Coronary artery (tissue), 2 donors: ENCODE results near the gene MYH3.

Experiments used
- DNase-seq: peaks from one replicate; pipeline ENCODE4 v3.0.0-alpha.2; 2017; ENCODE audit warnings: low spot score
- H3K27ac ChIP-seq, 2 donors: fragments of 200-600 bp; sonication (generic); one replicate each; pipeline ENCODE4 v1.5.1; 2016 to 2019
- H3K4me3 ChIP-seq: fragments of 200-600 bp; sonication (generic); 2 replicates; pipeline ENCODE4 v1.5.1; 2016; ENCODE audit warnings: mild to moderate bottlenecking, moderate library complexity
- TF ChIP-seq, protein P1 (sequence below): fragments of 200-600 bp; sonication (generic); IDR thresholded peaks from one replicate; pipeline ENCODE4 v1.5.1; 2019; ENCODE audit warnings: antibody characterized with exemption

MYH3 gene

DNA sequence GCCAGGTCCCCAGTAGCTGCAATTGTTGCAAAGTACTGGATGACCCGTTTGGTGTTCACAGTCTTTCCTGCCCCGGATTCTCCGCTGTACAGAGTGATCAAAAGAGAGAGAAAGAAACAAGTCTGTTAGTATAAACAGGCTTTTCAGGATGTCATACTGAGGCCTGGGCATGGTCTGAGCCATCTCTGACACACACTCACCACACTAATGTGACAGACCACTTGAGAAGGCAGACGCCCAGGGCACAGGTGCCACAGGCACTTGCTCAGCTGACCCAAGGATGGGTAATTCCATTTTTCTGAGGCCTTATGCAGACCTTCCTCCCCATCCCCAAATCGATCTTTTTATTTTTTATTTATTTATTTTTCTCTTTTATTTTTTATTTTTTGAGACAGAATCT is 7.5 kb downstream of the MYH3 start:
- TF ChIP-seq, protein P1, sequence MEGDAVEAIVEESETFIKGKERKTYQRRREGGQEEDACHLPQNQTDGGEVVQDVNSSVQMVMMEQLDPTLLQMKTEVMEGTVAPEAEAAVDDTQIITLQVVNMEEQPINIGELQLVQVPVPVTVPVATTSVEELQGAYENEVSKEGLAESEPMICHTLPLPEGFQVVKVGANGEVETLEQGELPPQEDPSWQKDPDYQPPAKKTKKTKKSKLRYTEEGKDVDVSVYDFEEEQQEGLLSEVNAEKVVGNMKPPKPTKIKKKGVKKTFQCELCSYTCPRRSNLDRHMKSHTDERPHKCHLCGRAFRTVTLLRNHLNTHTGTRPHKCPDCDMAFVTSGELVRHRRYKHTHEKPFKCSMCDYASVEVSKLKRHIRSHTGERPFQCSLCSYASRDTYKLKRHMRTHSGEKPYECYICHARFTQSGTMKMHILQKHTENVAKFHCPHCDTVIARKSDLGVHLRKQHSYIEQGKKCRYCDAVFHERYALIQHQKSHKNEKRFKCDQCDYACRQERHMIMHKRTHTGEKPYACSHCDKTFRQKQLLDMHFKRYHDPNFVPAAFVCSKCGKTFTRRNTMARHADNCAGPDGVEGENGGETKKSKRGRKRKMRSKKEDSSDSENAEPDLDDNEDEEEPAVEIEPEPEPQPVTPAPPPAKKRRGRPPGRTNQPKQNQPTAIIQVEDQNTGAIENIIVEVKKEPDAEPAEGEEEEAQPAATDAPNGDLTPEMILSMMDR = no peak
- no peak for DNase-seq
- Histone ChIP-seq H3K4me3 (no peak overlapping the region), H3K27ac (no peak overlapping the region)

DNA sequence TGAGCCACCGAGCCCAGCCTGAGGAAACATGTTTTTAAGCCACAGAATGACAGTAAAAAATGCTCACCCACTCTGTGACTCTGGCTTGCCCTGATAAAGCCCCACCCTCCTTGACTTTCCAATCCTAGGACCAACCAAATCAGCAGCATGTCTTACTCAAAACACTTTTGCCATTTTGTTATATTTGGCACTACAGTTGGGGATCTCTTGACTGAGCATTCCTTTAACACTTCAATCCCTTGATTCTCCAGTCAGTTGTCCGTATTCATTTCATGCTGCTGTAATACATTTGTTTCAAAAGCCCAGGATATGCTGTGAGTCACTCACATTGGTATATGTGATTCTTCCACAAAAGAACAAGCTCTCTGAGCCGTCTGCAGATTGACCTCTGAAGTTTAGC is 8.2 kb downstream of the MYH3 start:
- H3K27ac ChIP-seq = no peak overlapping the region
- TF ChIP-seq, protein P1 = no peak
- H3K4me3 ChIP-seq = no peak overlapping the region
- DNase-seq = no peak

DNA sequence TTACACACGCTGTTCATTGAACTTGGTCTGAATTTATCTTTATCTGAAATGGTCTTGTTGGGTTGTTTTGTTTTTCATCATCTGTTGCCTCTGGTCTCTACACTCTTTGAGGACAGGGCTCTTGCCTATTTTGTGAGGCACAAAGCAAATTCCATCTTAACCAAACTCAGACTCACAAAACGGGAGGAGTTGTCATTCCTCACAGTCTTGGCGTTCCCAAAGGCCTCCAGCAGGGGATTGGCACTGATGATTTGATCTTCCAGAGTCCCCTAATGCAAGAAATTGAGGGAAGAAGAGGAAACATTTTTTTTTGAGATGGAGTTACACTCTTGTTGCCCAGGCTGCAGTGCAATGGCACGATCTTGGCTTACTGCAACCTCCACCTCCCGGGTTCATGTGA is 8.7 kb downstream of the MYH3 start:
- TF ChIP-seq, protein P1 = no peak
- Histone ChIP-seq H3K4me3 (no peak overlapping the region), H3K27ac (no peak overlapping the region)
- no peak for DNase-seq

DNA sequence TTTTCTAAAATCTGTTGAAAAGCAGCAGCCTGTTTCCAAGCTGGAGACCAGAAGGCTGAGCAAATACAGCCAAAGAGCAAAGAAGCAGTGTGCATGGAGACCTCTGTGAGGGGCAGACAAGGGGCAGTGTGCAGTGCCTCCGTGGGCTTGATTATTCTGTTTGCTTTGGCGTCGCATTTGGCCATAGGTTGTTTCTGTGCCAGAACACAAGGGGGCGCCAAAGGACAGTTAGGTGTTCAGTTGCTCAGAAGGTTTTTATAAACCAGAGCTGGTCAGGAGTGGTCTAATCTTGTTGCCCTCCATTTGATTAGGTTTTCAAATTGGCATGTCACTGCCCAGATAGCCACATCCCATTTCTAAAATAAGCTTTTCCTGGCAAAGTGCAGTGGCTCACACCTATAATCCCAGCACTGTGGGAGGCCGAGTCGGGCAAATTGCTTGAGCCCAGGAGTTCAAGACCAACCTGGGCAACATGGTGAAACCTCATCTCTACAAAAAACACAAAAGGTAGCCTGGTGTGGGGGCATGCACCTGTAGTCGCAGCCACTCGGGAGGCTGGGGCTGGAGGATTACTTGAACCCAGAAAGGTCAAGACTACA is 10.6 kb downstream of the MYH3 start:
- Histone ChIP-seq H3K4me3 (no peak overlapping the region), H3K27ac (no peak overlapping the region)
- TF ChIP-seq, protein P1 = peak; percentile 87
- DNase-seq = no peak

DNA sequence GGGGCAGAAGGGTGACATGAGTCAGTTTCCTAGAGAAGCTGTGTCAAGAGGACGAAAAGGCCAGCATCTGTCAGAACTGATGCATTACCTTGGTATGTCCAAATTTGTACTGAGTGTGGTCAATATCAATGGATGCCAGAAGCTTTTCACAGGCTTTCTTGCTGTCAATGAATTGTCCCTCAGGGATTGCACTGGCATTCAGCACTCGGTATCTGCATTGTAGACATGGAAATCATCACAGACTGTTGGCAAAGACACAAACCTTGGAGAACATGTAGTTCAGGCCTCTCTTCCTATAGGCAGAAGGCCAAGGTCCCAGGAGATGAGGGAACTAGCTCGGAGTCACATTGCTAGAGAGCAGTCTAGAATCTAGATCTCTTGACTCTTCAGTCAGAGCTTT is 16.6 kb downstream of the MYH3 start:
- no peak for DNase-seq
- TF ChIP-seq, protein P1 = no peak
- Histone ChIP-seq H3K4me3 (no peak overlapping the region), H3K27ac (no peak overlapping the region)

DNA sequence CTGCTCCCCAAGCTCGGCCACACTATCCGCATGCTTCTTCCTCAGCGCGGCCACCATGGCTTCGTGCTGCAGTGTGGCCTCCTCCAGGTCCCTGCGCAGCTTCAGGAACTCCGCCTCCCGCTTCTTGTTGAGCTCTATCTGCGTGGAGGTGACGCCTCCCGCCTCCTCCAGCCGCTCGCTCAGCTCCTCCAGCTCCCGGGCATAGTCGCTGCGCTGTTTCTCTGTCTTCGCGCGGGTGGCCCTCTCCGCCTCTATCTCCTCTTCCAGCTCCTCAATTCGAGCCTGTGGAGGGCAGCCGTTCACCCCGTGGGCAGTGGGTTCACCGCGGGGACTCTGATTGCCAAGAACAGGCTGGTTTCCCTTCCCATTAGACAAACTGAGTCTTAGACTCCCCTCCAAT is 19.0 kb downstream of the MYH3 start:
- TF ChIP-seq, protein P1 = no peak
- DNase-seq = no peak
- Histone ChIP-seq H3K27ac (no peak overlapping the region), H3K4me3 (no peak overlapping the region)

DNA sequence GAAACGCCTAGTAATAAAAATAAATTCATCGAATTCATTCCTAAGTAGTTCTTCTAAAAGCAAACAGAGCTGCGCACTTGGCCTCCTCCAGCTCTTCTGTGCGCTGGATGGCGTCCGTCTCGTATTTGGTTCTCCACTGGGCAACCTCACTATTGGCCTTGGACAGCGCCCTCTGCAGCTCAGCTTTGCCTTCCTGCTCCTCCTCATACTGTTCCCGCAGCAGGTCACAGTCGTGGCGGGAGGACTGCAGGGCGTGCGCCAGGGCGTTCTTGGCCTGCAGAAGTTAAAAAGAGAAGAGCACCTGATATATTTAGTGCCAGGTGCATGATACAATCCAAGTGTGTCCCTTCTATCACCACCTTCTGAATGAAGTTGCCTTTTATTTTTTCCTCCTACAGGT is 21.8 kb downstream of the MYH3 start:
- DNase-seq = no peak
- TF ChIP-seq, protein P1 = no peak
- H3K4me3 ChIP-seq = no peak overlapping the region
- H3K27ac ChIP-seq = no peak overlapping the region
